ENCODE results near the gene SPINK14.

The SPINK14 gene

GRCh38 chr5:148156609-148157008 lies 11.7 kb upstream of the SPINK14 start:
- H3K4me1 Mint-ChIP-seq: no peaks in the 10 kb centered on the region
- peaks cover 4% of the 10 kb centered on the region for H3K27me3 Mint-ChIP-seq (ENCODE audit: low read depth)
- H3K4me3 Mint-ChIP-seq: no peak overlapping the region
- H3K36me3 Mint-ChIP-seq (ENCODE audit: low read depth): no peaks in the 10 kb centered on the region
- H3K27ac Mint-ChIP-seq: no peak overlapping the region
- H3K9me3 Mint-ChIP-seq: no peaks in the 10 kb centered on the region
- TF ChIP-seq, protein P1, sequence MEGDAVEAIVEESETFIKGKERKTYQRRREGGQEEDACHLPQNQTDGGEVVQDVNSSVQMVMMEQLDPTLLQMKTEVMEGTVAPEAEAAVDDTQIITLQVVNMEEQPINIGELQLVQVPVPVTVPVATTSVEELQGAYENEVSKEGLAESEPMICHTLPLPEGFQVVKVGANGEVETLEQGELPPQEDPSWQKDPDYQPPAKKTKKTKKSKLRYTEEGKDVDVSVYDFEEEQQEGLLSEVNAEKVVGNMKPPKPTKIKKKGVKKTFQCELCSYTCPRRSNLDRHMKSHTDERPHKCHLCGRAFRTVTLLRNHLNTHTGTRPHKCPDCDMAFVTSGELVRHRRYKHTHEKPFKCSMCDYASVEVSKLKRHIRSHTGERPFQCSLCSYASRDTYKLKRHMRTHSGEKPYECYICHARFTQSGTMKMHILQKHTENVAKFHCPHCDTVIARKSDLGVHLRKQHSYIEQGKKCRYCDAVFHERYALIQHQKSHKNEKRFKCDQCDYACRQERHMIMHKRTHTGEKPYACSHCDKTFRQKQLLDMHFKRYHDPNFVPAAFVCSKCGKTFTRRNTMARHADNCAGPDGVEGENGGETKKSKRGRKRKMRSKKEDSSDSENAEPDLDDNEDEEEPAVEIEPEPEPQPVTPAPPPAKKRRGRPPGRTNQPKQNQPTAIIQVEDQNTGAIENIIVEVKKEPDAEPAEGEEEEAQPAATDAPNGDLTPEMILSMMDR (IDR thresholded peaks at IDR 0.05; ENCODE audit: unreplicated experiment in 3 of 3): no peak

GRCh38 chr5:148162038-148162437 lies 6.3 kb upstream of the SPINK14 start:
- TF ChIP-seq, protein P1 (IDR thresholded peaks at IDR 0.05; ENCODE audit: unreplicated experiment in 3 of 3): no peak
- H3K27ac Mint-ChIP-seq: no peak overlapping the region
- H3K27me3 Mint-ChIP-seq (ENCODE audit: low read depth): no peaks in the 10 kb centered on the region
- no peaks in the 10 kb centered on the region for H3K36me3 Mint-ChIP-seq (ENCODE audit: low read depth)
- H3K4me1 Mint-ChIP-seq: no peaks in the 10 kb centered on the region
- H3K4me3 Mint-ChIP-seq: no peak overlapping the region
- H3K9me3 Mint-ChIP-seq: no peaks in the 10 kb centered on the region

- TF ChIP-seq, protein P1 (IDR thresholded peaks at IDR 0.05; ENCODE audit: unreplicated experiment in 3 of 3): no peak
- H3K36me3 Mint-ChIP-seq (ENCODE audit: low read depth): no peaks in the 10 kb centered on the region
- H3K27me3 Mint-ChIP-seq (ENCODE audit: low read depth): no peaks in the 10 kb centered on the region
- H3K4me1 Mint-ChIP-seq: no peaks in the 10 kb centered on the region
- no peaks in the 10 kb centered on the region for H3K9me3 Mint-ChIP-seq
- no peak overlapping the region for H3K4me3 Mint-ChIP-seq
- no peak overlapping the region for H3K27ac Mint-ChIP-seq
Measured at GRCh38 chr5:148163345-148163744, 5.0 kb upstream of the SPINK14 start.

- Mint-ChIP-seq H3K27ac (no peak overlapping the region), H3K4me1 (no peaks in the 10 kb centered on the region), H3K4me3 (no peak overlapping the region), H3K9me3 (no peaks in the 10 kb centered on the region), H3K27me3 (ENCODE audit: low read depth) (no peaks in the 10 kb centered on the region), H3K36me3 (ENCODE audit: low read depth) (no peaks in the 10 kb centered on the region)
- TF ChIP-seq, protein P1 (IDR thresholded peaks at IDR 0.05; ENCODE audit: unreplicated experiment in 3 of 3): no peak
Measured at GRCh38 chr5:148166550-148167283, 1.6 kb upstream of the SPINK14 start.

GRCh38 chr5:148172377-148172776 lies 4.0 kb downstream of the SPINK14 start:
- Mint-ChIP-seq H3K27me3 (ENCODE audit: low read depth) (no peaks in the 10 kb centered on the region), H3K27ac (no peak overlapping the region), H3K4me1 (no peaks in the 10 kb centered on the region), H3K9me3 (no peaks in the 10 kb centered on the region), H3K36me3 (ENCODE audit: low read depth) (no peaks in the 10 kb centered on the region), H3K4me3 (no peak overlapping the region)
- TF ChIP-seq, protein P1 (IDR thresholded peaks at IDR 0.05; ENCODE audit: unreplicated experiment in 3 of 3): no peak

GRCh38 chr5:148176480-148176879 lies 8.1 kb downstream of the SPINK14 start:
- Mint-ChIP-seq H3K27ac (no peak overlapping the region), H3K4me1 (no peaks in the 10 kb centered on the region), H3K4me3 (no peak overlapping the region), H3K9me3 (no peaks in the 10 kb centered on the region), H3K27me3 (ENCODE audit: low read depth) (no peaks in the 10 kb centered on the region), H3K36me3 (ENCODE audit: low read depth) (no peaks in the 10 kb centered on the region)
- TF ChIP-seq, protein P1 (IDR thresholded peaks at IDR 0.05; ENCODE audit: unreplicated experiment in 3 of 3): no peak
